GM18505 (cell line): Measurements from ENCODE around the gene PAQR7.
"Not testable (repeated sequence)": the region's sequence is repeated elsewhere in the genome, so short reads cannot be mapped to it uniquely, and the experiment has no call there.

Experiments used
- ATAC-seq: cut with Tn5 transposase; IDR thresholded peaks from one replicate; pipeline ENCODE4 v1.9.1; 2021; ENCODE audit not compliant: unreplicated experiment
- POLR2A ChIP-seq: IDR thresholded peaks from 4 replicates; pipeline ENCODE4 v1.6.1; 2011; ENCODE audit warnings: borderline replicate concordance; ENCODE audit not compliant: insufficient read depth, insufficient read length; ENCODE audit errors: extremely low read depth

Gene PAQR7

DNA sequence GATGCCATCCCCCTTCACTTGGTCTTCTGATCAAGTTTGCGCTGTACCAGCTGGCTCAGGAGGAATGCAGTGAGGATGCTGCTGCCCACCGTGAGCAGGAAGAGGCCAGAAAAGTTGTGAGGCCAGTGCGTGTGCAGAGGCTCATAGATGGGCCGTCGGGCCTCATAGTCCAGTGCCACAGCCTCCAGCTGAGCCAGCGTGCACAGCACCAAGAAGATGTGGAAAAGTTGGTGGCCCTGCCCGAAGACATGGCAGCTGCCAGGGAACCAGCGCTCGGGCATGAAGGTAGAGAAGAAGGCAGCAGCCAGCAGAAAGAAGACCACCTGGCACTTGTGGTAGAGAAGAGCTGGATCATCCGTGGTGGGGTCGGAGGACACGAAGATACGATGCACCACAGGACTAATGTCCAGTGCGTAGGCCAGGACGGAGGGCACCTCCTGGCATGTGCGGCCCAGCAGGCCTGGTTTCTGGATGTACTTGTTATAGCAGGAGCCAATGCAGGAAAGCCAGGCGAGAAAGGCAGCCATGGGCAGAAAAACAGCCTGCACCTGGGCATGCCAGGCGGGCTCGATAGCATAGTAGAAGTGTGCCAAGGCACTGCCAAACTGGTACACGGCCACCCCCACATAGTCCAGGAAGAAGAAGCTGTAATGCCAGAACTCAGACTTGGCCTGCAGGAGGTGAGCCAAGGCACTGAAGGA lies 12.6 kb downstream of the PAQR7 start:
- no peak for ATAC-seq
- TF ChIP-seq POLR2A = no peak

GRCh38 chr1:25861316-25862286 lies 13.9 kb downstream of the PAQR7 start:
- no peak for ATAC-seq
- TF ChIP-seq POLR2A = no peak

- peak; percentile 93 for TF ChIP-seq POLR2A
- peak; percentile 85 for ATAC-seq
These were observed 16.4 kb downstream of the PAQR7 start, which contains the start of gene AUNIP for GRCh38 chr1:25858906-25859789. AUNIP (minus strand) TSS chr1:25859457; CDS start chr1:25859357, 100 bp downstream.

- ATAC-seq = no peak
- no peak for TF ChIP-seq POLR2A
These were observed 17.0 kb downstream of the PAQR7 start for GRCh38 chr1:25858494-25858893.

GRCh38 chr1:25856856-25857255 lies 18.7 kb downstream of the PAQR7 start:
- ATAC-seq = no peak
- TF ChIP-seq POLR2A = no peak

DNA sequence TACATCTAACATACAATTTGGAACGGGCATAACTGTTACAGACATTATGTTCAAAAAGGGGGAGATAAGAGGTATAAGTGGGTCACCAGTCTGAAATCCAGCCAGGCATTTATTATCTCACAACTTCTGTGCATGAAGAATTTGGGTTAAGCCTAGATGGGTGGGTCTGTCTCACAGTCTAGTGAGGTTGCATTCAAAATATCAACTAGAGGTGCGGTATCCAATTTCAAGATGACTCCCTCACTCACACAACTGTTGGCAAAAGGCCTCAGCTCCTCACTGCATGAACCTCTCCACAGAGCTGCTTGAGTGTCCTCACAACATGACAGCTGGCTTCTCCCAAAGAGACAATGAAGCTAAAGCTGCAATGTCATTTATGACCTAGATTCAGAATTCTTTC lies 21.0 kb downstream of the PAQR7 start:
- no peak for TF ChIP-seq POLR2A
- ATAC-seq = no peak

GRCh38 chr1:25848531-25848930 lies 27.0 kb downstream of the PAQR7 start:
- TF ChIP-seq POLR2A = no peak
- no peak for ATAC-seq

DNA sequence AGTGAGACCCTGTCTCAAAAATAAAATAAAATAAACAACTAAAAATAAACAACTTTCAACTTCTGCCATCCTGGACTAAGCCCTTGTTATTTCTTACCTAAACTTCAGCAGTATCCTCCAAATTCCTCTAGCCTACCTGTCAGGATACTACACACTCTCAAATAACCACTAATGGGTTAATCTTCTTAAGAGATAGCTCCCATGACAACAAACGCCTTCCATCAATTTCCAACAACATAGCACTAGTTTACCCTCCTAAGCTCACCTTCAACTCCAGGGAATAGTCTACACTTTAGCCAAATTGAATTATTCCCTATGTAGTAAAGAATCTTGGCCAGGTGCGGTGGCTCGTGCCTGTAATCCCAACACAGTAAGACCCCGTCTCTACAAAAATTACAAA lies 27.6 kb downstream of the PAQR7 start:
- ATAC-seq = no peak
- TF ChIP-seq POLR2A = no peak

GRCh38 chr1:25845664-25846063 lies 29.8 kb downstream of the PAQR7 start:
- TF ChIP-seq POLR2A = no peak
- no peak for ATAC-seq

DNA sequence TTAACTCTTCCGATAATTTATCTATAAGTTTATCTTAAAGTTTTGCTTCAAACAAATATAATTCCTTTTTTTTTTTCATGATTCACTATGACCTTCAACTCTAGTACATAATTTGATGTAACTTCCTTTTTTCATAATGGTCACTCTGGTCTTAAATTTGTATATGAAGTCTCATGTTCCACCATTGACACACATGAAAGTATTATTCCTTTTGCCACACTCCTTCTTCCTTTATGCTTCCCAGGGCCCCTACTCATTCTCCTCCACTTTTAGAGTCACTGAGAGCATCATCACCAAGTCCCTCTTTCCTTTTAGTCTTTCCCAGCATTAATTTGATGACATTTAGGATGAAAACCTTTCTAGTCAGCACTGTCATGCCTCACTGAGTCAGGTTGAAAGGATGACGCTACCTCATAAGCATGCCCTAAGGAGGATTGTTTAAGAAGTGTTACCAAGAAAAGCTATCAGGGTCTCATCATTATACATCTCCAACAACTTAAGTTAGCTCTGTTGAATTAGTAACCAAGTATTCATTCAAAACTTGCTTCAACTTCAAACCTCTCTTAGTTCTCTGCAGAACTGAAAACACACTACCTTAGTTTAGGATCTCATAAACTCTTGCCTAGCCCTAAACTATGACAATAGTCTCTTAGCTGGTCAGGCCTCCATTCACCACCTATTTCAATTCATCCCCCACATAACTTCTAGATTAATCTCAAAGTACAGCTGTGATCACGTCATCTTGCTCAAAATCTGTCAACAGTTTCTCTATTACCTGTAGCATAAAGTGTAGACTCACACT lies 30.8 kb downstream of the PAQR7 start:
- ATAC-seq = no peak
- no peak for TF ChIP-seq POLR2A

DNA sequence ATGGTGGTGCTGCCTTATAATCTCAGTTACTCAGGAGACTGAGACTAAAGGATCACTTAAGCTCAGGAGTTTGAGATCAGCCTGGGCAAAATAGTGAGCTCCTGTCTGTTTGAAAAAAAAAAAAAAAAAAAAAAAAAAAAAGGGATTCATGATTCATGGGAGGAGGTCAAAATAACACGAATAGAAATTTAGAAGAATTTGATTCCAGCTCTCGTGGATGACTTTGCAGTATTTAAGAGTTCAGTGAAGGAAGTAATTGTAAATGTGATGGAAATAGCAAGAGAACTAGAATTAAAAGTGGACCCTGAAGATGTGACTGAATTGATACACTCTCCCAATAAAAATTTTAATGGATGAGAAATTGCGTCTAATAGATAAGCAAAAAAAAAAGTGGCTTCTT lies 32.0 kb downstream of the PAQR7 start:
- ATAC-seq = no peak
- TF ChIP-seq POLR2A = no peak

- not testable (repeated sequence) for ATAC-seq
These were observed 35.7 kb downstream of the PAQR7 start for GRCh38 chr1:25839808-25840207.
